PC-9 (cell line): ENCODE data around the gene CKM.

ENCODE experiments used
- EZH2 ChIP-seq: fragments of 200-600 bp; sonication (generic); IDR thresholded peaks from 2 replicates; pipeline ENCODE4 v1.8.0; 2017; ENCODE audit warnings: antibody characterized with exemption, low read depth
- TF ChIP-seq, protein P1 (sequence below): fragments of 200-600 bp; sonication (generic); conservative IDR thresholded peaks from 2 replicates; pipeline ENCODE4 v1.6.1; 2017; ENCODE audit warnings: mixed run types, antibody characterized with exemption, mild to moderate bottlenecking, moderate library complexity

DNA sequence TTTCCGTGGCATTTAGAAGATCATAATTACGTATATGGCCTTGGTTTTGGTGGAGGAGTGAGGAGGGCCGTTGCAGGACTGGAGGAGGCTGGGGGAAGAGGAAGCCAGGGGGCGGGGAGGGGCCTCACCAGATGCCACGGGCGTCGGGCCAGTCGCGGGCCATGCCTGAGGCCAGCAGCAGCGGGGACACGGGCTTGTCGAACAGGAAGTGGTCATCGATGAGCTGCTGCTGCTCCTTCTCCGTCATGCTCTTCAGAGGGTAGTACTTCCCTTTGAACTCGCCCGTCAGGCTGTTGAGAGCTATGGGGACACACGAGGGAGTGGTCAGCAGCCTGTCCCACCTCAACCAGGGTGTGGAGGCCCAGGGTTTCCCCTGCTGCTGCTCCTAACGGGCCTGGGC lies 11.1 kb downstream of the CKM start:
- TF ChIP-seq, protein P1, sequence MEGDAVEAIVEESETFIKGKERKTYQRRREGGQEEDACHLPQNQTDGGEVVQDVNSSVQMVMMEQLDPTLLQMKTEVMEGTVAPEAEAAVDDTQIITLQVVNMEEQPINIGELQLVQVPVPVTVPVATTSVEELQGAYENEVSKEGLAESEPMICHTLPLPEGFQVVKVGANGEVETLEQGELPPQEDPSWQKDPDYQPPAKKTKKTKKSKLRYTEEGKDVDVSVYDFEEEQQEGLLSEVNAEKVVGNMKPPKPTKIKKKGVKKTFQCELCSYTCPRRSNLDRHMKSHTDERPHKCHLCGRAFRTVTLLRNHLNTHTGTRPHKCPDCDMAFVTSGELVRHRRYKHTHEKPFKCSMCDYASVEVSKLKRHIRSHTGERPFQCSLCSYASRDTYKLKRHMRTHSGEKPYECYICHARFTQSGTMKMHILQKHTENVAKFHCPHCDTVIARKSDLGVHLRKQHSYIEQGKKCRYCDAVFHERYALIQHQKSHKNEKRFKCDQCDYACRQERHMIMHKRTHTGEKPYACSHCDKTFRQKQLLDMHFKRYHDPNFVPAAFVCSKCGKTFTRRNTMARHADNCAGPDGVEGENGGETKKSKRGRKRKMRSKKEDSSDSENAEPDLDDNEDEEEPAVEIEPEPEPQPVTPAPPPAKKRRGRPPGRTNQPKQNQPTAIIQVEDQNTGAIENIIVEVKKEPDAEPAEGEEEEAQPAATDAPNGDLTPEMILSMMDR, result no peak
- no peak for TF ChIP-seq EZH2
